Measurements from ENCODE around the gene TOGARAM2.

The TOGARAM2 gene

GRCh38 chr2:29068513-29068912, 87.4 kb downstream of the TOGARAM2 start:
- H3K27ac ChIP-seq (ENCODE audit: low read length): no peak overlapping the region
- H3K4me1 ChIP-seq (ENCODE audit: control insufficient read depth in 1 of 2, insufficient read depth in 2 of 2, low read length in 2 of 2): peaks cover 3 to 16% of the 10 kb centered on the region in 2 donors
- H3K36me3 ChIP-seq (ENCODE audit: control insufficient read depth in 1 of 2, insufficient read depth in 2 of 2, low read length in 2 of 2): no peaks in the 10 kb centered on the region
- H3K9me3 ChIP-seq (ENCODE audit: control insufficient read depth in 1 of 2, low read length in 2 of 2): no peaks in the 10 kb centered on the region
- no peaks in the 10 kb centered on the region for H3K27me3 ChIP-seq (ENCODE audit: low read depth, low read length)
- H3K4me3 ChIP-seq (ENCODE audit: low read depth in 1 of 2, low read length in 2 of 2): no peak overlapping the region

GRCh38 chr2:29070526-29070925, 89.4 kb downstream of the TOGARAM2 start:
- Histone ChIP-seq H3K4me3 (ENCODE audit: low read depth in 1 of 2, low read length in 2 of 2) (no peak overlapping the region), H3K36me3 (ENCODE audit: control insufficient read depth in 1 of 2, insufficient read depth in 2 of 2, low read length in 2 of 2) (no peaks in the 10 kb centered on the region), H3K27ac (ENCODE audit: low read length) (no peak overlapping the region), H3K9me3 (ENCODE audit: control insufficient read depth in 1 of 2, low read length in 2 of 2) (no peaks in the 10 kb centered on the region), H3K4me1 (ENCODE audit: control insufficient read depth in 1 of 2, insufficient read depth in 2 of 2, low read length in 2 of 2) (peaks cover 0 to 9% of the 10 kb centered on the region in 2 donors), H3K27me3 (ENCODE audit: low read depth, low read length) (no peaks in the 10 kb centered on the region)

GRCh38 chr2:29071032-29071975, 90.2 kb downstream of the TOGARAM2 start:
- Histone ChIP-seq H3K36me3 (ENCODE audit: control insufficient read depth in 1 of 2, insufficient read depth in 2 of 2, low read length in 2 of 2) (no peaks in the 10 kb centered on the region), H3K4me3 (ENCODE audit: low read depth in 1 of 2, low read length in 2 of 2) (no peak overlapping the region), H3K27me3 (ENCODE audit: low read depth, low read length) (no peaks in the 10 kb centered on the region), H3K27ac (ENCODE audit: low read length) (no peak overlapping the region), H3K9me3 (ENCODE audit: control insufficient read depth in 1 of 2, low read length in 2 of 2) (no peaks in the 10 kb centered on the region), H3K4me1 (ENCODE audit: control insufficient read depth in 1 of 2, insufficient read depth in 2 of 2, low read length in 2 of 2) (peaks cover 0 to 9% of the 10 kb centered on the region in 2 donors)

- Histone ChIP-seq H3K27me3 (ENCODE audit: low read depth, low read length) (no peaks in the 10 kb centered on the region), H3K27ac (ENCODE audit: low read length) (no peak overlapping the region), H3K4me3 (ENCODE audit: low read depth in 1 of 2, low read length in 2 of 2) (no peak overlapping the region)
Measured at GRCh38 chr2:29072251-29072650, 91.2 kb downstream of the TOGARAM2 start.

GRCh38 chr2:29072971-29073725, 92.0 kb downstream of the TOGARAM2 start:
- Histone ChIP-seq H3K27me3 (ENCODE audit: low read depth, low read length) (no peaks in the 10 kb centered on the region), H3K4me3 (ENCODE audit: low read depth in 1 of 2, low read length in 2 of 2) (no peak overlapping the region)

More at GRCh38 chr2:29072251-29072650, 91.2 kb downstream of the TOGARAM2 start:
- Histone ChIP-seq H3K9me3 (ENCODE audit: control insufficient read depth in 1 of 2, low read length in 2 of 2) (no peaks in the 10 kb centered on the region), H3K36me3 (ENCODE audit: control insufficient read depth in 1 of 2, insufficient read depth in 2 of 2, low read length in 2 of 2) (no peaks in the 10 kb centered on the region), H3K4me1 (ENCODE audit: control insufficient read depth in 1 of 2, insufficient read depth in 2 of 2, low read length in 2 of 2) (peaks cover 0 to 9% of the 10 kb centered on the region in 2 donors)

GRCh38 chr2:29073933-29074332, 92.8 kb downstream of the TOGARAM2 start:
- Histone ChIP-seq H3K27ac (ENCODE audit: low read length) (no peak overlapping the region), H3K4me1 (ENCODE audit: control insufficient read depth in 1 of 2, insufficient read depth in 2 of 2, low read length in 2 of 2) (peaks cover 0 to 9% of the 10 kb centered on the region in 2 donors), H3K27me3 (ENCODE audit: low read depth, low read length) (no peaks in the 10 kb centered on the region), H3K9me3 (ENCODE audit: control insufficient read depth in 1 of 2, low read length in 2 of 2) (no peaks in the 10 kb centered on the region), H3K4me3 (ENCODE audit: low read depth in 1 of 2, low read length in 2 of 2) (no peak overlapping the region), H3K36me3 (ENCODE audit: control insufficient read depth in 1 of 2, insufficient read depth in 2 of 2, low read length in 2 of 2) (no peaks in the 10 kb centered on the region)

More at GRCh38 chr2:29072971-29073725, 92.0 kb downstream of the TOGARAM2 start:
- H3K9me3 ChIP-seq (ENCODE audit: control insufficient read depth in 1 of 2, low read length in 2 of 2): no peaks in the 10 kb centered on the region
- H3K36me3 ChIP-seq (ENCODE audit: control insufficient read depth in 1 of 2, insufficient read depth in 2 of 2, low read length in 2 of 2): no peaks in the 10 kb centered on the region
- H3K27ac ChIP-seq (ENCODE audit: low read length): no peak overlapping the region
- H3K4me1 ChIP-seq (ENCODE audit: control insufficient read depth in 1 of 2, insufficient read depth in 2 of 2, low read length in 2 of 2): peaks cover 0 to 9% of the 10 kb centered on the region in 2 donors

GRCh38 chr2:29074411-29074810, 93.3 kb downstream of the TOGARAM2 start, which contains the start of gene PCARE:
TSS of gene PCARE (minus strand) at chr2:29074523. CDS start at chr2:29074261, 262 bp downstream.
- H3K27me3 ChIP-seq (ENCODE audit: low read depth, low read length): no peaks in the 10 kb centered on the region
- H3K27ac ChIP-seq (ENCODE audit: low read length): no peak within 1 kb of the TSS
- H3K9me3 ChIP-seq (ENCODE audit: control insufficient read depth in 1 of 2, low read length in 2 of 2): peaks cover 0 to 2% of the 10 kb centered on the region in 2 donors
- peaks cover 0 to 9% of the 10 kb centered on the region in 2 donors for H3K4me1 ChIP-seq (ENCODE audit: control insufficient read depth in 1 of 2, insufficient read depth in 2 of 2, low read length in 2 of 2)
- no peak within 1 kb of the TSS for H3K4me3 ChIP-seq (ENCODE audit: low read depth in 1 of 2, low read length in 2 of 2)
- no peaks in the 10 kb centered on the region for H3K36me3 ChIP-seq (ENCODE audit: control insufficient read depth in 1 of 2, insufficient read depth in 2 of 2, low read length in 2 of 2)

- no peak overlapping the region for H3K27ac ChIP-seq (ENCODE audit: low read length)
Measured at GRCh38 chr2:29075894-29076705, 95.0 kb downstream of the TOGARAM2 start.

GRCh38 chr2:29079887-29080286, 98.8 kb downstream of the TOGARAM2 start:
- Histone ChIP-seq H3K4me3 (ENCODE audit: low read depth in 1 of 2, low read length in 2 of 2) (no peak overlapping the region), H3K27me3 (ENCODE audit: low read depth, low read length) (no peaks in the 10 kb centered on the region), H3K4me1 (ENCODE audit: control insufficient read depth in 1 of 2, insufficient read depth in 2 of 2, low read length in 2 of 2) (no peaks in the 10 kb centered on the region), H3K36me3 (ENCODE audit: control insufficient read depth in 1 of 2, insufficient read depth in 2 of 2, low read length in 2 of 2) (no peaks in the 10 kb centered on the region), H3K27ac (ENCODE audit: low read length) (no peak overlapping the region), H3K9me3 (ENCODE audit: control insufficient read depth in 1 of 2, low read length in 2 of 2) (peaks cover 0 to 2% of the 10 kb centered on the region in 2 donors)

More at GRCh38 chr2:29075894-29076705, 95.0 kb downstream of the TOGARAM2 start:
- H3K9me3 ChIP-seq (ENCODE audit: control insufficient read depth in 1 of 2, low read length in 2 of 2): peaks cover 0 to 2% of the 10 kb centered on the region in 2 donors
- H3K4me3 ChIP-seq (ENCODE audit: low read depth in 1 of 2, low read length in 2 of 2): no peak overlapping the region
- no peaks in the 10 kb centered on the region for H3K27me3 ChIP-seq (ENCODE audit: low read depth, low read length)
- no peaks in the 10 kb centered on the region for H3K36me3 ChIP-seq (ENCODE audit: control insufficient read depth in 1 of 2, insufficient read depth in 2 of 2, low read length in 2 of 2)
- peaks cover 0 to 9% of the 10 kb centered on the region in 2 donors for H3K4me1 ChIP-seq (ENCODE audit: control insufficient read depth in 1 of 2, insufficient read depth in 2 of 2, low read length in 2 of 2)

GRCh38 chr2:29080886-29081743, 100.0 kb downstream of the TOGARAM2 start:
- no peak overlapping the region for H3K4me3 ChIP-seq (ENCODE audit: low read depth in 1 of 2, low read length in 2 of 2)
- peaks cover 0 to 2% of the 10 kb centered on the region in 2 donors for H3K9me3 ChIP-seq (ENCODE audit: control insufficient read depth in 1 of 2, low read length in 2 of 2)
- H3K27me3 ChIP-seq (ENCODE audit: low read depth, low read length): no peaks in the 10 kb centered on the region
- no peaks in the 10 kb centered on the region for H3K36me3 ChIP-seq (ENCODE audit: control insufficient read depth in 1 of 2, insufficient read depth in 2 of 2, low read length in 2 of 2)
- H3K27ac ChIP-seq (ENCODE audit: low read length): no peak overlapping the region
- no peaks in the 10 kb centered on the region for H3K4me1 ChIP-seq (ENCODE audit: control insufficient read depth in 1 of 2, insufficient read depth in 2 of 2, low read length in 2 of 2)
